ENCODE measurements around the gene EYS.
"Not testable (repeated sequence)": the region's sequence is repeated elsewhere in the genome, so short reads cannot be mapped to it uniquely, and the experiment has no call there.

The EYS gene

GRCh38 chr6:65631711-65632110 lies 75.3 kb downstream of the EYS start:
- DNase-seq, result no peak

DNA sequence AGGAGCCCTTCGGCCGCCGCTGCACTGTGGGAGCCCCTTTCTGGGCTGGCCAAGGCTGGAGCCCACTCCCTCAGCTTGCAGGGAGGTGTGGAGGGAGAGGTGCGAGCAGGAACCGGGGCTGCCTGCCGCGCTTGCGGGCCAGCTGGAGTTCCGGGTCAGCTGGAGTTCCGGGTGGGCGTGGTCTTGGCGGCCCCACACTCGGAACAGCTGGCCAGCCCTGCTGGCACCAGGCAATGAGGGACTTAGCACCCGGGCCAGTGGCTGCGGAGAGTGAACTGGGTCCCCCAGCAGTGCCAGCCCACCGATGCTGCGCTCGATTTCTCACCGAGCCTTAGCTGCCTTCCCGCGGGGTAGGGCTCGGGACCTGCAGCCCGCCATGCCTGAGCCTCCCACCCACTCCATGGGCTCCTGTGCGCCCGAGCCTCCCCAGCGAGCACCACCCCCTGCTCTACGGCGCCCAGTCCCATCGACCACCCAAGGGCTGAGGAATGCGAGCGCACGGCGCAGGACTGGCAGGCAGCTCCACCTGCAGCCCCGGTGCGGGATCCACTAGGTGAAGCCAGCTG lies 79.5 kb downstream of the EYS start:
- DNase-seq, result not testable (repeated sequence)

DNA sequence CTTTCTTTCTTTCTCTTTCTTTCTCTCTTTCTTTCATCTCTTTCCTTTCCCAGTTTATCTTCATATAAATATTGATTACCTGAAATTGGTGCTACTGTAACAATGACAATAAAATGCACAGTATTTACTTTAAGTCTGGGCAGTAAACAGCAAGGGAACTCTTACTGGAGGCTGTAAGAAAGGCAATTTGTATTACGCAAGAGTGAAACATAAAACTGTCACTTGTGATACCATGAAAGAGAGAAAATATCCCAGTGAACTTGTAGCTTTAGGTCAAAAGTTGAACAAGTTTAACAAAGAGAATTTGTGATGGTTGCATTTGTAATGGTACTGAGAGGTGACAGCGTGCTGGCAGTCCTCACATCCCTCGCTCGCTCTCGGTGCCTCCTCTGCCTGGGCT lies 80.0 kb downstream of the EYS start:
- no peak for DNase-seq

DNA sequence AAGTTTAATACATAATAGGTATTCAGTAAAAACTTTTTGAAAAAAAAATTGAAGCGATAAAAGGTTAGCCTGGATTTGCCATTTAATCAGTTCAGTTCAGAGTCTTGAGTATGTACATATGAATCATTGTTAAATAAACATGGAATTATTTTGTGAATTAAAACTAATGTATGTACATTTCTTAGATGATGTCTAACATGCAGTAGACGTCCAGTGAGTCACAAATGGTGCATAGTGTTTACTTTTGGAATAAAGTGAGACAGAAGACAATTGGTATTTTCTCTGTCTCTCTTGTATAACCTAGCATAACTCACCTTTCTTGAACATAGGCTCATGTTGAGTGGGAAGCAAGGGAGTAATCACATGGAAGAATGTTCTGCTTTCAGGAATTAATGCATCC lies 83.5 kb downstream of the EYS start:
- DNase-seq, result no peak

- no peak for DNase-seq
Observed at GRCh38 chr6:65610746-65611145, 96.3 kb downstream of the EYS start.

GRCh38 chr6:65595540-65595939 lies 111.5 kb downstream of the EYS start:
- DNase-seq, result no peak

DNA sequence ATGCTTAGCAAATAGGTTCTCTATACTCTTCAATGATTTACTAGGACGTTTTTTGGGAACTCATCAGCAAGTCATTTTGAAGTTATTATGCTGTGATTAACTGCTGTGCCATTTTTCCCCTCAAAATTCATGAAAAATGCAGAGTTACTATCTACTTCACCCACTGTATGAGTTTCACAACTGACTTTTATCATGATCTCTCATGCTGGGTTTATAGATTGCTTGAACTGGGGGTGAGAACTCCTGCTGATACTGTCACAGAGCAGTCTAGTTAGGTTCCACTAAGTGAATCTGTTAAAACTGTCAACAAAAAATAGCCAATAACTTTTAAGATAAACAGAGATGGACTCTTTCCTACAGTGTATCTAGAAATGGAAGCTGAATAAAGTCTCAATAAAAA lies 136.7 kb downstream of the EYS start:
- no peak for DNase-seq

- DNase-seq, result no peak
Observed at GRCh38 chr6:65569505-65569904, 137.5 kb downstream of the EYS start.

DNA sequence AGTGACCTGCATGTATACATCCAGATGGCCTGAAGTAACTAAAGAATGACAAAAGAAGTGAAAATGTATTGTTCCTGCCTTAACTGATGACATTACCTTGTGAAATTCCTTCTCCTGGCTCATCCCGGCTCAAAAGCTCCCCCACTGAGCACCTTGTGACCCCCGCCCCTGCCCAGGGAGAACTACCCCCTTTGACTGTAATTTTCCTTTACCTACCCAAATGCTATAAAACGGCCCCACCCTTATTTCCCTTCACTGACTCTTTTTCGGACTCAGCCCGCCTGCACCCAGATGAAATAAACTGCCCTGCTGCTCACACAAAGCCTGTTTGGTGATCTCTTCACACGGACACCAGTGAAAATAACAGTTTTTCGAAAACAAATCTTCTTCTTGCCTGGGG lies 138.0 kb downstream of the EYS start:
- DNase-seq, result not testable (repeated sequence)

GRCh38 chr6:65566117-65566516 lies 140.9 kb downstream of the EYS start:
- no peak for DNase-seq

DNA sequence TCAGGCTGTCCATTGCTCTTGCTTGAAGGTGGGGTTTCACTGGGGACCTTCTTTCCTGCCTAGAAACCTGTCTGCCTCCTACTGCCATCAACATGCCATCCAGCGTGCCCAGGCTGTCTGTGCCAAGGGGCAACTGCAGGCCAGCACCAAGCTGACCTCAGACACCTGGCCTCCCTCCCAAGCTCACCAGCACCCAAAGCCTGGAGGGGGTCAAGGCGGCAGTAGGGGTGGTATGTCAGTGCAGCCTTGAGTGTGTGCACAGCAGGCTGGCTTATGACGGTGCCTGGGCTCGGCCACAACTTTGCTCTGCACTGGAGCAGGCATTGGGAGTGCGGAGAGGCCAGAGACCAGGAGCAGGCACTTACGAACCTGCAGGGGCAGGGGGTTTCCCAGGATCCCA lies 149.0 kb downstream of the EYS start:
- no peak for DNase-seq

- no peak for DNase-seq
Observed at GRCh38 chr6:65557224-65557623, 149.8 kb downstream of the EYS start.

DNA sequence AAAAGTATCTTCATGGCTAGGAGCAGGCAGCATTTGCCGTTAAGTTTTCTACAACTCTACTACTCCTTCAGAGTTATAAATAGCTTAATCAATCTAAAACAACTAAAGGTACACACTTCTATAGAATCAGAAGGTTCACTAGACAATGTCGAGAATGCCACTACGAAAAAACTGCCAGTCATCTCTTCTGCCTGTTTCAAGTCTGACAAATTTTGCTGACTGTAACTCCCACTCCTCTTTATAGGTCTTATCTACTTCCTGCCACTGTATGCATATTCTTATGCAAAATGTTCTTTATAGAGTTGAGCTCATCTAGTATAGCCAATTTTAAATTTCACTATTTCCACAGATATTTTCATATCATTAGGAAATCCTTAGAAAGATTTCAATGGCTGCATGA lies 160.1 kb downstream of the EYS start:
- DNase-seq, result no peak

GRCh38 chr6:65545920-65546319 lies 161.1 kb downstream of the EYS start:
- no peak for DNase-seq

- no peak for DNase-seq
Observed at GRCh38 chr6:65538644-65539043, 168.4 kb downstream of the EYS start.

GRCh38 chr6:65537600-65537999 lies 169.4 kb downstream of the EYS start:
- DNase-seq, result no peak

- DNase-seq, result no peak
Observed at GRCh38 chr6:65531533-65531932, 175.5 kb downstream of the EYS start.

DNA sequence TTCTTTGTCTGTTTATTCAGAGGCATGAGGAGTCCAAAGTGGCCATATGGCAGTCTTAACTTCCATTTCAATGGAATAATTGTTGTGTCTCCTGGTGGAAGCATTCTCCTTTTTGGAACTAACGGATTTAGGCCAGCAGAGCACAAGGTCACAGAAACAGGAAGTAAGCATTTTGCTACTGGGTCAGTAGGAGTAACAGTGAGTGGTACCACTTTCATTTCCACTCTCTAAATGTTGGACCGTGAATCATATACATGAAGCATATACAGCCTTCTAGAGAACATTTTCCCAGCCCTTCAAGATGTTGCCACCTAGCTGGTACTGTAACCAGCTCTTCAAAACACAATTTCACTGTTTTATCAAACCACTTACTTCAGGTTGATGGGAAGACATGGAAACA lies 182.8 kb downstream of the EYS start:
- no peak for DNase-seq

- DNase-seq, result no peak
Observed at GRCh38 chr6:65505736-65506135, 201.3 kb downstream of the EYS start.

- DNase-seq, result no peak
Observed at GRCh38 chr6:65501045-65501444, 206.0 kb downstream of the EYS start.

GRCh38 chr6:65483652-65484051 lies 223.4 kb downstream of the EYS start:
- DNase-seq, result not testable (repeated sequence)

- no peak for DNase-seq
Observed at GRCh38 chr6:65469650-65470049, 237.4 kb downstream of the EYS start.

GRCh38 chr6:65468307-65468706 lies 238.7 kb downstream of the EYS start:
- DNase-seq, result no peak

DNA sequence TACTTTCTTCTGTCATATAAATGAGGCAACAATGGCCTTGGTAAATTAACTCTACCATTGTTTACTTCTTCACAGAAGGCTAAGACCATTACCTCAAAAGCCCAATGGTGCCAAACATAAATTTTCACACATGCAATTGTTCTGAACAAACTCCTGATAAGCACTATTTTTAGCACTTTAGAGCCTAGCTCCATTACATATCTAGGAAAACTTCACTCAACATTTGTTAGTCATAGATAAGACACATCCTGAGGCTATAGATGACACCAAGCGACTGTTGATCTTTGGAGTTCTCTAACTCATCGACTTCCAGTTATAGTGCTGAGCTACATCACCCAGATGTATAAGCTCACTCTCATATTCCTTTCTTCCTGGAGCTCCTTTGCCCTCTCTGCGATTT lies 245.9 kb downstream of the EYS start:
- DNase-seq, result no peak

DNA sequence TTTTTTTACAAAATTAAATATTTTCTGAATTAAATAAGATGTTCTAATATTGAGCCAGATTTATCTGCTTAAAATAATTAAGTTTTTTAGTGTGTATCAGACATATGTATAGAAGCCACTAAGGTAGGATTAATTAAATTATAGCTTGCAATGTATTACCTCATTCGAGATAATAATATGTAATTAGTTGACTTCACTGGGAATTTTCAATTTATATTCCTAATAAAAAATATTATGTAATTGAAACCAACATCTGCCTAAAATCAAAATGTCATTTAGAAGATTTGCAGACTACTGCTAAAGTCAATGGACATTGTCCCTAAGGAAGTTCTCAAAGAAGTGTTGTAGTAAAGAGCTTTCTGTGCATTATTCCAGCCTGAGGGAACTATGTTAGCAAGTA lies 254.7 kb downstream of the EYS start:
- no peak for DNase-seq

GRCh38 chr6:65450451-65450850 lies 256.6 kb downstream of the EYS start:
- DNase-seq, result no peak
